DMS53 treated with DMSO at 0.1 percent for 48 hours (cell line): ENCODE measurements around the gene DPP6.
"Not testable (repeated sequence)": the region's sequence is repeated elsewhere in the genome, so short reads cannot be mapped to it uniquely, and the experiment has no call there.

Experiments used
- DNase-seq: peaks from one replicate; lab custom pipeline; 2025; ENCODE audit not compliant: unreplicated experiment; lab: John Stamatoyannopoulos, UW

Gene DPP6

DNA sequence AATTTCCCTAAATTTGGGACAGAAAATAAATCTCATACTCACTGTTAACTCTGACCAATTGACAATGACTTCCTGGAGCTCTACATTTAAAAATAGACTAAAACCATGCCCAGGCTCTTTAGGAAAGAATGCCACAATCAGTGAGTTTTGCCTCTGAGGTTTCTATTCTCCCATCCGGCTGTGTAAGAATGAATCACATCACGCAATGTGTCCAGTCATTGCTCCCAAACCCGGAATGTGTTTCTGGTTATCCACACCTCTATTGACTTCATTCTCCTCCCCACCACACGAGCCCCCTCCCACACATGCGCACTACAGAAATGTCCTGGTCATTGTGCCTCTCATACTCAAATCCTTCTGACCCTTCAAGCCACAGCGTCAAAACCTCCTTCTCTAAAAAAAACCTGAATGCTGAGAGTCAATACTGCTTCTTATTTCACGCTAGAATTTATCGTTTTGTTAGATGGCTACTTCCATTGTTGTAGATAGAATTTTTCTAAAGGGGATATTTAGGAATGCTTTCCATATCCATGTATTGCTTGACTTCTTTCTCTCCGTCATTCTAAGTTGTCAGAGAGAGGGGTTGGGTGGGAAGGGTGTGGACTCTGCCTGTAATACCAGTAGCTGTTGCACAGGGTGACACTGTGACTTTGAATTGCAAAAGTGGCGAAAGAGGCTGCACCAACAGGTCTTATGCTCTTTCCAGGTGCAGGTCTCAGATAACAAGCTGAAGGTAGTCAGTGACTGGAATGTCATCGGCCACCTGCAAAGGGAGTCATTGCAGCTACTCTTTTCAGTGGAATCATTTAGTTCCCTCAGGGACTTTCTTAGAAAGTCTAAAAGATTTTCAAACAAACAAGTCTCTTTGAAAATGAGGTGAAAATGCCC, 594.2 kb downstream of the DPP6 start:
- DNase-seq = no peak

DNA sequence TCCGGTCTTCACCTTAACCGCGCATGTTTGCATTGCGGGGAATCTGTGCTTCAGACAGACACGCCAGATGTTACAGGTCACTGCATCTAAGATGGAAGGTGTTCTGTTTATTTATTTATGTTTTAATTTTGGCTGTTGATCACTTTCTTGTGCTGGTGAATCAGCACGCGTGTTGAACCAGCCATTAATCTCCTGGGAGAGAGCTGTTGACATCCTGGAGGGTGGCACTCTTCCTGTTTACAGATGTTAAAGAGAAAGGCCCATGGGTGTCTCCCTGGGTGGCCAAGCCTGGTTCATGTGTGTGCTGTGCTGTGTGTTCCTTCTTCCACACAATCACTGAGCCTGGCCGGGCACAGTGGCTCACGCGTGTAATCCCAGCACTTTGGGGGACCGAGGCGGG, 595.4 kb downstream of the DPP6 start:
- no peak for DNase-seq

DNA sequence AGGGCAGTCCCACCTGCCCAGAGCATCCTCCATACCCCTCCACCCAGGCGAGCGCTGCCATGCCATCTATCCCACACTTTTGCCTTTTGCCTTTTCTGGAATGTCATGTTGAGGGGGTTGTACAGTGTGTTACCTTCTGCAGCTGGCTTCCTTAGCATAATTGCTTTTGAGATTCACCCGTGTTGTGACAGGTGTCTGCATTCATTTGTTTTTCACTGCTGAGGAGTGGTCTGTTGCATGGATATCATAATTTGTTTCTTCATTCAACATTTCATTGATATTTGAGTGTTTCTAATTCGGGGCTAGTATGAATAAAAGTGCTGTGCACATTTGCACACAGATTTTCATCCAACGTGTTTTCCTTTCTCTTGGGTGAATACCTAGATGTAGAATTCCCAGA, 596.8 kb downstream of the DPP6 start:
- DNase-seq = no peak

DNA sequence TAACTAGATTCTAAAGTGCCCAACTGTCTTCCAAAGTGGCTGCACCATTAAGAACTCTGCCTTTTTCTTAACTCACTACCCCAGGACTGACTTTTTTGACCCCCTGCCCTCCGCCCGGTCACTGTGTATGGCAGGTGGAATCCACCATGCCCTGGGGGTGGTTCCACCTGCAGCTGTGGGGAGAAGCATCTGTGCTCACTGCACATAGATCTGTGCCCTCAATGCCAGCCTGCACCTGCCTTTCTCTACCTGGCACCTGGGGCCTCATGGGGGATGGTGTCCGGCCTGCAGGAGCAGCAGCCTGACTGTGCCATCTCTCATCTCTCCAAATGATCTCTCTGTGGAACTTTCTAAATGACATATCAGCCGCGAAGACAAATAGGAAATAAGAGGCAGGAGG, 597.2 kb downstream of the DPP6 start:
- DNase-seq = no peak

DNA sequence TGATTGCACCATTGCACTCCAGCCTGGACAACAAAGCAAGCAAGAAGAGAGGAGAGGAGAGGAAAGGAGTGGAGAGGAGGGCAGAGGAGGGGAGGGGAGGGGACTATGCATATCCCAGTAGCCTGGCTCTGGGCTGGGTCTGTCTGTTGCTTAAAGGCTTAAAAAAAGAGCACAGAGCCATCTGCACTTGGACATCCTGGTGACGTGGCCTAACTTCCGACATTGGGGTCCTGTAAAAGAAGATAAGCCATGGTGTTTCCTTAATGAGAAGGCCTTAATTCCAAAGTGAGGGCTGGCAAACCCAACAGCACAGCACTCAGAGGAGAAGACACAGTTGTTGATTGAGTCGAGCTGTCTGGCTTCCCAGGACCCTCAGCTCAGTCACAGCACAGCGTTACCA, 598.1 kb downstream of the DPP6 start:
- DNase-seq = no peak

DNA sequence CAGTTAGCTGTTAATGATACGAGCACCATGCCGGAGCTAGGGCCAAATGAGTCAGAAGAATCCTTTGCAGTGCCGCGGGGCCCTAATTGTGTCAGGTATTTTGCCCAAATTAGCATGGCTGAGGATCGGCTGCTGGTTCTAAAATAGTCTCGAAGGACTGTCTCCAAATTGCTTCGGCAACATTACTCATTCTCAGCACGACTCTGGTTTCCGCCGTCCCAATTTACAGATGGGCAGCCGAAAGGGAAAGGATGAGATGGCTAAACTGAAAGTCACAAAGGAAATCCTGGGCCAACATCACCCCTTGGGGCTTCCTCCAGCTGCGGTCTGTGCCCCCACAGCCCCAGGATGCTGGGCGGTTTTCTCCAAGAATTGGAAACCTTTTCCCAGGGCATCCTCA, 599.3 kb downstream of the DPP6 start:
- no peak for DNase-seq

DNA sequence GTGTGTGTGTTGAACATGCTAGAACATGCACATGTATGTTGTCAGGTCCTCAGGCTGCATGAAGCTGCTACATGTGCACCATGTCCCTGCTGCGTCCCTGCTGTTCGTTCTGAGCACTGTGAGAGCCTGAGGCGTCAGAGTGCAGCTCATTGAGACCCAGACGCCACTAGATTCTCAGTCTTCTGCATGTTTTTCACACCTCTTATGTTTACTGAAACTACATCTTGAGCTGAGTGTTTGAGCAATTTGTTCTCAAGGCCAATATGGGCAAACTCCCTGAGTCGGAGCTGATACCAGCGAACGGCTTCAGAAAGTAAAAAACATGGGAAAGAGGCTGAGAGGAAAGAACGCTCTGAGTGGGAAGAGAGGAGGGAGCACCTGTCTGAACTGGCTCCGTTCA, 600.4 kb downstream of the DPP6 start:
- no peak for DNase-seq

DNA sequence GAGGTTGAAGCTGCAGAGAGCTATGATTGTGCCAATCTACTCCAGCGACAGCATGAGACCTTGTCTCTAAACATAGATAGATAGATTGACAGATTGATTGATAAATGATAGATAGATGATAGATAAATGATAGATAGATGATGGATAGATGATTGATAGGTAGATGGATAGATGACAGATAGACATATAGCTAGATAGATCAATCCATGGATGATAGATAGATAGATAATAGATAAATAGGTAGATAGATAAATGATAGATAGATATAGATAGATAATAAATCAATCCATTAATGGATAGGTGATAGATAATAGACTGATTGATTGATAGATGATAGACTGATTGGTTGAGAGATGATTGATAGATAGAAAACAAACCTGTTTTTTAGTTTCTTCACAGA, 601.1 kb downstream of the DPP6 start:
- DNase-seq = no peak

DNA sequence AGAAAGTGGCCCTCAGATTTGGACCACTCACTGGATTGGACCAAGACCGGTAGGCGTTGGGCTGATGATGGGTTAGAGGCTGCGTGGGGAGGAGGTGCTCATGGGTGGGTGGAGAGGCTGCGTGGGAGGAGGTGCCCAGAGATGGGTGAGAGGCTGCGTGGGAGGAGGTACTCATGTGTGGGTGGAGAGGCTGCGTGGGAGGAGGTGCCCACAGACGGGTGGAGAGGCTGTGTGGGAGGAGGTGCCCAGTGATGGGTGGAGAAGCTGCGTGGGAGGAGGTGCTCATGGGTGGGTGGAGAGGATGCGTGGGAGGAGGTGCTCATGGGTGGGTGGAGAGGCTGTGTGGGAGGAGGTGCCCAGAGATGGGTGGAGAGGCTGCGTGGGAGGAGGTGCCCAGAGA, 604.4 kb downstream of the DPP6 start:
- DNase-seq = no peak

DNA sequence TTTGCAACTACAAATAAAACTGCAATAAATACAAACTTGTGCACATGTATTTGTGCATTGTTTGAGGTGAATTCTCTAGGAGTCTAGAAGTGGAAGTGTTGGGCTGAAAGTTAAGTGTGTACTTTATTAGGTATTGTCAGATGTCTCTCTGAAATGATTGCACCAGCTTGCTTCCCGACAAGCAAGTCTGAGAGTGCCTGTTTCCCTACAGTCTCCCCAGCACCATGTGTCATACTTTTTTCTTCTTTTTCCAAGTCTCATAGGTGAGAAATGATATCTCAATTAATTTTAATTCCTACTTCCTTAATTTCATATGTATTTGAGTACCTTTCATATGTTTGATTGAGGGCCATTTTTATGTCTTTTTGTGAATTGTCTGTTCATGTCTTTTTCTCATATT, 614.6 kb downstream of the DPP6 start:
- DNase-seq = no peak

DNA sequence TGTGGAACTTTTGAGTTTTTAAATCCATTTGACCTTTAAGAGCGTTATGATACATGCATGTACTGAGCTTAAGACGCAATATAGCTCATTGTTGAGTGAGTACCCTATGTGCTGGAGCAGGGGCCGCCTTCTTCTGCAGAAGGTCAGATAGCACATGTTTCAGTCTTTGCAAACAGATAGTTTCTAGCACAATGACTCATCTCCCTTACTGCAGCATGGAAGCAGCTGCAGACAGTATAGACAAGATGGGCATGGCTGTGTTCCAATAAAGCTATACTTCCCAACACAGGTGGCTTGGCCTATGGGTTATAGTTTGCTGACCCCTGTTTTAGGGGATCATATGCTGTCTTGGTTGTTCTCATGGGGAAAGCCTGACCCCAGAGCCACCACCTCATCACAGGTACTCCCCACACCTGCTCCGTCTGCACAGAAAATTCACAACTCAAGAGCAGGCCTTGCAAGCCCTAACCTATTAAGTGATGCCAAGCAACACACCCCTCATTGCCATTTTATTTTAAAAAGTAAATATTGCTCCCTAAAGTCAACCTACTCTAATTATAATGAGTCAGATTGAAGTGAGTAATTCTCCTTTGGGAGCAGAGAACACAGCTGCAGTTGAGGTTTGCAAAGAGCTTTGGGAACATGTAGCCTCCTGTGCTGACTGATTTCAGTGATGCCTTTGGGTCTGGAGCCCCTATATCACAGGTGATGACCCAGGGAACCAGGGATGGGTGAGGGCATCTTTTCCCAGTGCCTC, 620.6 kb downstream of the DPP6 start:
- DNase-seq = no peak

DNA sequence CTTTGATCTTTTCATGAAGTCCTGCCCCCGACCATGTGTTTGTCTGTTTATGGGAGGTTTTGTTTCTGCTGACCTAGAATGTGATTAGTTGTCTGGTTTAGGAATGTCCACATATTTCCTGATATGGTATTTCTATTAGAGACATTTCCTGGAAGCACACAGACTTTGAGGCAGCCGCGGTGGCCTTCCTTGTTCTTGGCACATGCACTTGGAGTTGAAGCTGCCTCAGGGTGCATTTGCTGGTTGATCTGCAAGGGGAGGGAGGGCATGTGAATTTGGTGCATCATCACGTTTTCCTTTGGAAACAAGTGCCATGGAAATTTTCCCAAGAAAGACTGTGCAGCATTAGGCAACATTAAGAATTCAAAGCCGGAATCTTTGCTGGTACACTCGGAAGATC, 622.0 kb downstream of the DPP6 start:
- no peak for DNase-seq

DNA sequence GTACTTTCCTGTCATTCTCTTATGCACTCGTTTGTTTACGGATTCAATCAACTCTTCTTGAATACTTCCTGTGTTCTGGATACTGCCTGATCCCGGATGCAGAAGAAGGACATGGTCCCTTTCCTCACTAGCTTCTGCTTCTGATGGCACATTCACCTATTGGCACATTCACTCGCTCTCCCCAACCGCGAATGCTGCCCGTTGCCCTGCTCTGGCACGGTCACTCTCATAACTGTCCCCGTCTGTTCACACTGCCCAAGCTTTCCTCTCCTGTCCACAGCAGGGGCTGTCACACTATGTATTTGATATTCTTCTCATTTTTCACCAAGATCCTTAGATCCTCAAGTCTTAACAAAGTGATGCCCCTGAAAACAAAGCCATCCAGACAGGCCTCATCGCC, 623.4 kb downstream of the DPP6 start:
- no peak for DNase-seq

DNA sequence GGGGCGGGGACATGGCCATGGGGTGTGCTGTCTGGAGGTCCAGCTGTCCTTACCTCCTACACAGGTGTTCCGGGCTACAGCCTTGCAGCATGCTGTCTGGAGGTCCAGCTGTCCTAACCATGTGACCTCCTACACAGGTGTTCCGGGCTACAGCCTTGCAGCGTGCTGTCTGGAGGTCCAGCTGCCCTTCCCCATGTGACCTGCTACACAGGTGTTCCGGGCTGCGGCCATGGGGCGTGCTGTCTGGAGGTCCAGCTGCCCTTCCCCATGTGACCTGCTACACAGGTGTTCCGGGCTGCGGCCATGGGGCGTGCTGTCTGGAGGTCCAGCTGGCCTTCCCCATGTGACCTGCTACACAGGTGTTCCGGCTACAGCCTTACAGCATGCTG, 623.8 kb downstream of the DPP6 start:
- DNase-seq = not testable (repeated sequence)

DNA sequence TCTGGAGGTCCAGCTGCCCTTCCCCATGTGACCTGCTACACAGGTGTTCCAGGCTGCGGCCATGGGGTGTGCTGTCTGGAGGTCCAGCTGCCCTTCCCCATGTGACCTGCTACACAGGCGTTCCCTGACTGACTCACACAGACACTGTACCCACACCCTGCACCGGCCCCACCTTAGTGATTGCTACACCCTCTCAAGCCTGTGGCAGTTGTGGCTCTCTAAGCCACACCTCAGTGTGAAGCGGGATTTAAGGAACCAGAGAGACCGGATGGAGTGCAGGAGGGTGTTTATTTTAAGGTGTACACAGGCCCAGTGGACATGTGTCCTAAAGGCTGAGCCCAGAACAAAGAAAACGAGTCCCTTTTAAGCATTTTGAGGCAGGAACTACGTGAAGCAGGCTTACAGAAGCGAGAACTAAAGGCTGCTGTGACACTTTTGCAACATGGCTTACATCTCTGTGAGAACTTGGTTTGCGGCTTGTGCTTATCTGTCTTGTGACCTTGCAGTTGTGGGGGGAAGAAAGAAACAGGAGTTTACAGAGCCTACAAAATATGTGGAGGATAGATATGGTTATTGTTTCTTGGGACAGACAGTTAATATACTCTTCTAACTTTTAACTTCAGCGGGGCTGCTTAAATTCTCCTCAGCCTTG, 624.4 kb downstream of the DPP6 start:
- DNase-seq = no peak

DNA sequence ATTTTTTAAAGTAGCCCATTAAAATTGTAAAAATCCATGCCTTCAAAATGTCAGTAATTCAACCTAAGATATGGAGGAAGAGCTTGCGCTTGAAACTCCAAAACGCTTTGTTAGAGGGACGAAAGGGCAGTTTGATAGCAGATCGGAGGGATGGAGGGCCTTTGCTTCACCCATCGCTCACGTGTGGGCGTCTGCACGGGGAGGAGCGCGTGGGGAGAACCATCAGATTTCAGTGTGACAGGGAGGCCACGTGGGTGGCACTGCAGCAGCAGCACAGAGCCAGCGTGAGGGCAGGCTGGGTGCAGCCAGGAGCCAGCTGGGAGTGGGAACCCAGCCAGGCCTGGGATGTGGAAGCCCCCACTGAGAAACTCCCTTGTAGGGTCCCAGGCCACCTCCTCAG, 625.3 kb downstream of the DPP6 start:
- DNase-seq = no peak

DNA sequence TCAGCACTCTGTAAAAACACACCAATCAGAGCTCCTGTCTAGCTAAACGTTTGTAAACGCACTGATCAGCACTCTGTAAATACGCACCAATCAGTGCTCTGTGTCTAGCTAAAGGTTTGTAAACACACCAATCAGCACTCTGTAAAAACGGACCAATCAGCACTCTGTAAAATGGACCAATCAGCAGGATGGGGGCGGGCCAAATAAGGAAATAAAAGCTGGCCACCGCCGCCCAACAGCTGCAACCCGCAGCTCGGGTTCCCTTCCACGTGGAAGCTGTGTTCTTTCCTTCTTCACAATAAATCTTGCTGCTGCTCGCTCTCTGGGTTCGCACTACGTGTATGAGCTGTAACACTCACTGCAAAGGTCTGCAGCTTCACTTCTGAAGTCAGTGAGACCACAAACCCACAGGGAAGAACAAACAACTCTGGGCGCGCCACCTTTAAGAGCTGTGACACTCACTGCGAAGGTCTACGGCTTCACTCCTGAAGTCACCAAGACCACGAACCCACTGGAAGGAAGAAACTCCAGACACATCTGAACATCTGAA, 625.9 kb downstream of the DPP6 start:
- DNase-seq = not testable (repeated sequence)

DNA sequence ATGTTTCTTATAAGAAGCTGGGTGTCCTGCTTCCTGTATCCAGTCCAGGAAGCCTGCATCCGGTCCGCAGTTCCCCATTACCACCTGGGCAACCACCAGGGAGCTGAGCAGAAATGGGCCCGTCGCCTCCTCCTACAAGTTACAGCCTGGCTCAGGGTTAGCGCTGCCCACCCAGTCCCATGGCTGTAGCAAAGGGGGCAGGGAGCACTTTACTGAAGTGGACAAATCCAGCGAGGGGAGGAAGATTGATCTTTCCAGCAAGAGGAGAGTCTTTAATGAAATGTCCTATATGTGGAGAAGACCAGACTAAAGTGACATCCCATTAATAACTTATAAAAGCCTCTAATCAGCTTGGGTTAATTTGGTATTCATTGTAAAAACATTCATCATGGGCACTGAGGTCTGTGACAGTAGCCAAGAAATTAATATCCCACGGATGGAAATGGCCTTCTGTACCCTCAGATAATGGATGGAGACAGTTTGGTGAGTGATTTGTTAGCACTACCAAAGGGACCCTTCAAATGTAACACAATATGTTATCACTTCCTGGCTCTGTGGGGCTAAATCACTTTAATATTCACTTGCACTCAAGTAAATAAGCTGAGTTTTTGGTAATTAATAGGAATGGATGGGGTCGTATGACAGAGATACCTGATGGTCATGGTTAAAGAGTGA, 627.3 kb downstream of the DPP6 start:
- DNase-seq = no peak

DNA sequence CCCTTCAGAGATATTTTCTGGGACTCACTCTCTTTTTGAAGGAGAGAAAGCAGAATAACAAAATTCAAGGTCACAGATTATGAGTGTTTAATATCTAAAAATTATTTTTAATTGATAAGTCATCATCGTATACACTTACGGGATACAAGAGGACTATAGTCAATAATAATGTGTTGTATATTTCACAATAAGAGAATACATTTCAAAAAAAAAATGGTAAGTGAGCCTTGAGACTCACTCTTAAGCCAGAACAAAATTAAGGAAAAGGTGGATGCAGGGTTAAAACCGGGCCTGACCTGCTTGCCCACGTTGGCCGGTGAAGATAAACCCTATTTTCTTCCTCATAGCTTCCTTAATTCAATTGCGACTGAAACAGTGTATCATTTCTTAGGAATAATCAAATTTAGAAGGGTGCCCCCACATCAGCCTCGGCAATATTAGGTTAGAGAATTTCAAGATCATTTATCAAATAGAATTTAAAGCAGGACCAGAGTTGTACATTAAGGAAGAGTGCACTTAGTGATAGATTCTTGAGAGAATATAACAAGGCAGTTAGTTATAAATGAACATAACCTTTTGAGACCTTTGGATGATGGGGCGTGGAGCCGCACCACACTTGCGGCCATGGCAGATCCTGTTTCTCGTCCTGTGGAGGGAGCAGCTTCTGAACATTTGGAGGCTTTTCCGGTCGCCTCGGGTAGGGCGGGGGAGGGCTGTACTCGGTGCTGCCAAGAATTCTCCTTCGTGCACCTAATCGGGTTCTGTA, 628.9 kb downstream of the DPP6 start:
- no peak for DNase-seq

DNA sequence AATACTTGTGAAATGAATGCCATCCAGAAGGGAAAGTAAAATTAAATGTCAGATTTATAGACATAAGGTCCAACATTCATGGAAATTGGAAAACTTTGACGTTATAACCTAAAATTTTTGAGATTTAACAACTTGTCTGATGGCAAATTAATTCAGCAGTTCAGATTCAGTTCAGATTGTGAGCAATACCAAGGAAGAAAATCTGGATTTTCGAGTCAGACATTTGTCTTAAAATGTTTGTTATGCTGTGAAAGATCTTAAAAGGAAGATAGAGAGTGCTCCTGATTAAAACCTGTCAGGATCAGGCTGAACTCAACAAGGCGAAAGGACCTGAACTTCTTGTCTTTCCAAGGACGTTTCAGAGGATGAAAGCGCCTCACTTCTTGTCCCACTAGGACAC, 629.8 kb downstream of the DPP6 start:
- DNase-seq = no peak
